Chondrocyte (in vitro differentiated cells): Measurements from ENCODE around the gene REG4. TPM values are rescaled to one million over a fixed set of nuclear protein-coding genes. Genes with fewer than 3 reads are reported as not detected.
"Not testable (repeated sequence)": the region's sequence is repeated elsewhere in the genome, so short reads cannot be mapped to it uniquely, and the experiment has no call there.

Experiments
- DNase-seq: peaks from one replicate; pipeline ENCODE4 v3.0.0; 2021; ENCODE audit warnings: mixed read lengths, low spot score
- H3K27ac Mint-ChIP-seq: one replicate; pipeline ENCODE4 v1.8.0; 2021; ENCODE audit warnings: mild to moderate bottlenecking, moderate library complexity, mixed read lengths; ENCODE audit not compliant: unreplicated experiment
- H3K27me3 Mint-ChIP-seq: 2 replicates; pipeline ENCODE4 v1.8.0; 2021; ENCODE audit warnings: low read depth, mixed read lengths
- H3K36me3 Mint-ChIP-seq: 2 replicates; pipeline ENCODE4 v1.8.0; 2021; ENCODE audit warnings: low read depth, mixed read lengths
- H3K4me1 Mint-ChIP-seq: 2 replicates; pipeline ENCODE4 v1.8.0; 2021; ENCODE audit warnings: low read depth, mild to moderate bottlenecking, mixed read lengths
- H3K4me3 Mint-ChIP-seq: one replicate; pipeline ENCODE4 v1.8.0; 2021; ENCODE audit warnings: mild to moderate bottlenecking, moderate library complexity, mixed read lengths; ENCODE audit not compliant: unreplicated experiment
- H3K9me3 Mint-ChIP-seq: 2 replicates; pipeline ENCODE4 v1.8.0; 2021; ENCODE audit warnings: low read depth, mixed read lengths
- CTCF ChIP-seq: fragments of 200-600 bp; sonication (generic); IDR thresholded peaks from 2 replicates; pipeline ENCODE4 v1.5.0; 2021; ENCODE audit warnings: antibody characterized with exemption, mild to moderate bottlenecking, moderate library complexity
- total RNA-seq: library from RNA; stranded (reverse); gene quantifications from 3 replicates; pipeline ENCODE4 v1.2.1, GENCODE V29; 2021

Gene REG4
- total RNA-seq, 1 donor from 2014 or later = not detected

DNA sequence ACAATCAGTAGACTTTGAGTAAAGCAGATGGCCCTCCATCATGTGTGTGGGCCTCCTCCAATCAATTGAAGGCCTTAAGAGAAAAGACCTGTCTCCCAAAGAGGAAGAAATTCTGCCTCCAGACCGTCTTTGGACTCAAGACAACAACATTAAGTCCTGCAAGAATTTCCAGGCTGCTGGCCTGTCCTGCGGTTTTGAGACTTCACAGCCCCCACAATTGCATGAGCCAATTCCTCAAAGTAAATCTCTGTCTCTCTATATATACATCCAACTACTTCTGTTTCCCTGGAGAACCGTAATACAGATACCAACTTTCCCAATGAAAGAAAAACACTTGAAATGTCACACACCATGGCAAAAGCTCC, 16.4 kb downstream of the REG4 start:
- Mint-ChIP-seq H3K36me3 (no peaks in the 10 kb centered on the region), H3K27ac (no peak overlapping the region), H3K4me1 (no peaks in the 10 kb centered on the region), H3K9me3 (no peaks in the 10 kb centered on the region), H3K27me3 (peaks cover 2% of the 10 kb centered on the region), H3K4me3 (no peak overlapping the region)
- DNase-seq = no peak
- no peak for TF ChIP-seq CTCF

GRCh38 chr1:119794230-119794875, 16.9 kb downstream of the REG4 start:
- Mint-ChIP-seq H3K27me3 (peaks cover 2% of the 10 kb centered on the region), H3K4me3 (no peak overlapping the region), H3K36me3 (no peaks in the 10 kb centered on the region), H3K9me3 (no peaks in the 10 kb centered on the region), H3K4me1 (no peaks in the 10 kb centered on the region), H3K27ac (no peak overlapping the region)
- no peak for DNase-seq
- TF ChIP-seq CTCF = no peak

- Mint-ChIP-seq H3K4me3 (no peak overlapping the region), H3K9me3 (peaks cover 1% of the 10 kb centered on the region), H3K4me1 (no peaks in the 10 kb centered on the region), H3K27me3 (peaks cover 5% of the 10 kb centered on the region), H3K27ac (no peak overlapping the region), H3K36me3 (no peaks in the 10 kb centered on the region)
- no peak for DNase-seq
- TF ChIP-seq CTCF = no peak
Measured at GRCh38 chr1:119791377-119791776, 19.9 kb downstream of the REG4 start.

DNA sequence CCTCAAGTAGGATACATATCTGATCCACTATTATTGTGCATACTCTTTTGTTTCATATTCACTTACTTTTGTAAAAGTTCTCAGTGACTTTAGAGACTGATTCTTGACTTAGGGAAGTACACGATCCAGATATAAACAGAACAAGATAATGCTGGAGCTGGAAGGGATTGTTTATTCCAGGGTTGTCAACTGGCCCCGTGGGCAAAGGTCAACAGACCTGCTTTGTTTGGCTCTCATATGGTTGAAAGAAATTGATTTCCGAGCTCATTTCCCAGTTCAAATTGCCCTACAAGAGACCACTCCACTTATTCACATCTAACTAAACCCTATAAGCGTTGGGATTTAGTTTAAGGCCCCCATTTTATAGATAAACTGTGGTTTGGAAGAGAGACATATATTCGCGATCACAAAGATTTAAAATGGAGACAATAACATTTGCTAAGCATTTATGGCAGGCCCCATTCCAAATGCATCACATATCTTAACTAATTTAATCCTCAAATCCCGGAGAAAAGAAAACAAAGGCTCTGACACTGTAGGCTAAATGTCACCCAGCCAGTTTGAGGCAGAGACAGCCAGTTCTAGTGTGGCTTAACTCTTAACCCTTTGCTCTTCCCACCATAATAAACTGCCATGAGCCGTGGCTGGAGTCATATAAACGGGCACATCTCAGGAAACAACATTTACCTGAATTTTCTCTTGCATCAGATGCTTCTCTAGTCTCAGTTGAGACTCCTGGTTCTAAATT, 20.6 kb downstream of the REG4 start:
- Mint-ChIP-seq H3K4me3 (no peak overlapping the region), H3K9me3 (peaks cover 6% of the 10 kb centered on the region), H3K27me3 (peaks cover 5% of the 10 kb centered on the region), H3K36me3 (no peaks in the 10 kb centered on the region), H3K27ac (no peak overlapping the region), H3K4me1 (no peaks in the 10 kb centered on the region)
- DNase-seq = no peak
- no peak for TF ChIP-seq CTCF

GRCh38 chr1:119787776-119788175, 23.5 kb downstream of the REG4 start:
- H3K36me3 Mint-ChIP-seq = no peaks in the 10 kb centered on the region
- peaks cover 13% of the 10 kb centered on the region for H3K27me3 Mint-ChIP-seq
- H3K9me3 Mint-ChIP-seq = peaks cover 6% of the 10 kb centered on the region
- TF ChIP-seq CTCF = no peak
- no peak overlapping the region for H3K4me3 Mint-ChIP-seq
- H3K4me1 Mint-ChIP-seq = no peaks in the 10 kb centered on the region
- no peak overlapping the region for H3K27ac Mint-ChIP-seq
- no peak for DNase-seq

- H3K9me3 Mint-ChIP-seq, H3K4me1 Mint-ChIP-seq, H3K4me3 Mint-ChIP-seq, H3K27ac Mint-ChIP-seq, DNase-seq, H3K36me3 Mint-ChIP-seq: not testable (repeated sequence)
- peaks cover 15% of the 10 kb centered on the region for H3K27me3 Mint-ChIP-seq
Measured at GRCh38 chr1:119786473-119787050, 24.7 kb downstream of the REG4 start.

- not testable (repeated sequence) for H3K27ac Mint-ChIP-seq, H3K4me3 Mint-ChIP-seq, H3K36me3 Mint-ChIP-seq, H3K9me3 Mint-ChIP-seq, DNase-seq, H3K4me1 Mint-ChIP-seq
- H3K27me3 Mint-ChIP-seq = peaks cover 15% of the 10 kb centered on the region
Measured at GRCh38 chr1:119786046-119786445, 25.2 kb downstream of the REG4 start.
